Activated gamma-delta T cell (primary cell): ENCODE data around the gene KIAA1328.
"Not testable (repeated sequence)": the region's sequence is repeated elsewhere in the genome, so short reads cannot be mapped to it uniquely, and the experiment has no call there.

Experiments used
- DNase-seq: peaks from one replicate; lab custom pipeline; 2025; lab: John Stamatoyannopoulos, UW

The KIAA1328 gene

GRCh38 chr18:37144921-37145320, 316.0 kb downstream of the KIAA1328 start:
- no peak for DNase-seq

- DNase-seq, result no peak
These were observed 327.5 kb downstream of the KIAA1328 start for GRCh38 chr18:37156330-37156942.

GRCh38 chr18:37160038-37160820, 331.3 kb downstream of the KIAA1328 start:
- DNase-seq, result no peak

- no peak for DNase-seq
These were observed 332.6 kb downstream of the KIAA1328 start for GRCh38 chr18:37161491-37161890.

- DNase-seq, result no peak
These were observed 333.6 kb downstream of the KIAA1328 start for GRCh38 chr18:37162551-37162950.

- DNase-seq, result no peak
These were observed 334.2 kb downstream of the KIAA1328 start for GRCh38 chr18:37163119-37163518.

GRCh38 chr18:37166491-37166890, 337.6 kb downstream of the KIAA1328 start:
- no peak for DNase-seq

- not testable (repeated sequence) for DNase-seq
These were observed 338.0 kb downstream of the KIAA1328 start for GRCh38 chr18:37166966-37167365.

GRCh38 chr18:37170984-37171383, 342.1 kb downstream of the KIAA1328 start:
- no peak for DNase-seq

GRCh38 chr18:37173384-37173783, 344.5 kb downstream of the KIAA1328 start:
- no peak for DNase-seq

GRCh38 chr18:37175727-37176620, 347.0 kb downstream of the KIAA1328 start:
- no peak for DNase-seq

- no peak for DNase-seq
These were observed 347.7 kb downstream of the KIAA1328 start for GRCh38 chr18:37176621-37176934.

GRCh38 chr18:37179384-37179783, 350.5 kb downstream of the KIAA1328 start:
- no peak for DNase-seq

- DNase-seq, result no peak
These were observed 351.2 kb downstream of the KIAA1328 start for GRCh38 chr18:37180086-37180485.

- no peak for DNase-seq
These were observed 353.6 kb downstream of the KIAA1328 start for GRCh38 chr18:37182340-37183135.

- DNase-seq, result no peak
These were observed 355.4 kb downstream of the KIAA1328 start for GRCh38 chr18:37184209-37184868.

GRCh38 chr18:37188016-37188791, 359.3 kb downstream of the KIAA1328 start:
- no peak for DNase-seq

GRCh38 chr18:37199741-37200140, 370.8 kb downstream of the KIAA1328 start:
- no peak for DNase-seq

- DNase-seq, result no peak
These were observed 378.4 kb downstream of the KIAA1328 start for GRCh38 chr18:37207343-37207742.

GRCh38 chr18:37210781-37211180, 381.9 kb downstream of the KIAA1328 start:
- no peak for DNase-seq
